HFFc6 (cell line): ENCODE data around the gene SETBP1. TPM values are rescaled to one million over a fixed set of nuclear protein-coding genes. Genes with fewer than 3 reads are reported as not detected.

Source experiments
- DNase-seq: peaks from one replicate; pipeline ENCODE4 v3.0.0-alpha.2; 2018
- H3K27ac Mint-ChIP-seq: 2 replicates; pipeline ENCODE4 v1.8.0; 2020; ENCODE audit warnings: mild to moderate bottlenecking, mixed read lengths
- H3K27me3 Mint-ChIP-seq: 2 replicates; pipeline ENCODE4 v1.8.0; 2021; ENCODE audit warnings: mild to moderate bottlenecking, moderate library complexity, mixed read lengths; ENCODE audit not compliant: insufficient read depth
- H3K36me3 Mint-ChIP-seq: 2 replicates; pipeline ENCODE4 v1.8.0; 2021; ENCODE audit warnings: low read depth, mixed read lengths
- H3K4me1 Mint-ChIP-seq: 2 replicates; pipeline ENCODE4 v1.8.0; 2020; ENCODE audit warnings: low read depth, mixed read lengths
- H3K4me3 Mint-ChIP-seq: 2 replicates; pipeline ENCODE4 v1.8.0; 2020; ENCODE audit warnings: mild to moderate bottlenecking, moderate library complexity, mixed read lengths
- H3K9me3 Mint-ChIP-seq: 2 replicates; pipeline ENCODE4 v1.8.0; 2020; ENCODE audit warnings: mild to moderate bottlenecking, mixed read lengths
- CTCF ChIP-seq: fragments of 200-600 bp; sonication (generic); IDR thresholded peaks from 2 replicates; pipeline ENCODE4 v1.5.0; 2021; ENCODE audit warnings: antibody characterized with exemption, mild to moderate bottlenecking
- total RNA-seq, 6 experiments: library from RNA; stranded (reverse); fragmentation: NEBNext Ultra II Directional; extraction: Animal tissue kit (Norgen Biotek cat#: 25700); gene quantifications; 2 replicates in 1 of 6; 3 replicates in 5 of 6; pipeline ENCODE4 v1.2.3, GENCODE V29; 2021

SETBP1 gene
- total RNA-seq, 6 experiments from 2014 or later = 0.03 to 0.40 (median 0.09) TPM

GRCh38 chr18:44671914-44672313 is 8.8 kb upstream of the SETBP1 start:
- Mint-ChIP-seq H3K4me1 (no peaks in the 10 kb centered on the region), H3K36me3 (no peaks in the 10 kb centered on the region), H3K9me3 (no peaks in the 10 kb centered on the region), H3K27me3 (peaks cover 3% of the 10 kb centered on the region; the same call in 1 of the 2 replicates), H3K27ac (no peak overlapping the region), H3K4me3 (no peak overlapping the region)
- DNase-seq = no peak
- no peak for TF ChIP-seq CTCF

GRCh38 chr18:44672506-44672905 is 8.2 kb upstream of the SETBP1 start:
- DNase-seq = no peak
- H3K4me1 Mint-ChIP-seq = no peaks in the 10 kb centered on the region
- no peak overlapping the region for H3K4me3 Mint-ChIP-seq
- no peaks in the 10 kb centered on the region for H3K9me3 Mint-ChIP-seq
- no peak overlapping the region for H3K27ac Mint-ChIP-seq
- TF ChIP-seq CTCF = no peak
- H3K27me3 Mint-ChIP-seq = peaks cover 3% of the 10 kb centered on the region; the same call in 1 of the 2 replicates
- no peaks in the 10 kb centered on the region for H3K36me3 Mint-ChIP-seq

GRCh38 chr18:44673256-44673880 is 7.3 kb upstream of the SETBP1 start:
- peaks cover 3% of the 10 kb centered on the region; the same call in 1 of the 2 replicates for H3K27me3 Mint-ChIP-seq
- DNase-seq = no peak
- no peak overlapping the region for H3K4me3 Mint-ChIP-seq
- H3K9me3 Mint-ChIP-seq = no peaks in the 10 kb centered on the region
- no peaks in the 10 kb centered on the region for H3K36me3 Mint-ChIP-seq
- no peak for TF ChIP-seq CTCF
- no peak overlapping the region for H3K27ac Mint-ChIP-seq
- no peaks in the 10 kb centered on the region; the same call in 1 of the 2 replicates for H3K4me1 Mint-ChIP-seq

GRCh38 chr18:44677933-44678332 is 2.8 kb upstream of the SETBP1 start:
- no peak for TF ChIP-seq CTCF
- Mint-ChIP-seq H3K4me3 (no peak overlapping the region), H3K4me1 (no peaks in the 10 kb centered on the region; the same call in none of the 2 replicates), H3K9me3 (no peaks in the 10 kb centered on the region), H3K27ac (no peak overlapping the region), H3K36me3 (no peaks in the 10 kb centered on the region), H3K27me3 (no peaks in the 10 kb centered on the region; the same call in 1 of the 2 replicates)
- no peak for DNase-seq

GRCh38 chr18:44678725-44679055 is 2.0 kb upstream of the SETBP1 start:
- DNase-seq = no peak
- no peak overlapping the region for H3K27ac Mint-ChIP-seq
- TF ChIP-seq CTCF = no peak
- no peaks in the 10 kb centered on the region for H3K9me3 Mint-ChIP-seq
- no peaks in the 10 kb centered on the region; the same call in none of the 2 replicates for H3K4me1 Mint-ChIP-seq
- no peak overlapping the region for H3K4me3 Mint-ChIP-seq
- H3K27me3 Mint-ChIP-seq = no peaks in the 10 kb centered on the region; the same call in none of the 2 replicates
- H3K36me3 Mint-ChIP-seq = no peaks in the 10 kb centered on the region
